OCI-LY1 (cell line): ENCODE data around the gene OLFML2B.

Experiments
- EZH2 ChIP-seq: fragments of 200-600 bp; sonication (generic), shearing (Covaris generic); IDR thresholded peaks from 2 replicates; pipeline ENCODE4 v1.8.0; 2017; ENCODE audit warnings: borderline replicate concordance, mixed run types, mild to moderate bottlenecking, antibody characterized with exemption, low read length, moderate library complexity, mixed read lengths
- TF ChIP-seq, protein P1 (sequence below): fragments of 200-600 bp; sonication (generic), shearing (Covaris generic); IDR thresholded peaks from 2 replicates; pipeline ENCODE4 v1.5.1; 2017; ENCODE audit warnings: mild to moderate bottlenecking, antibody characterized with exemption, low read length, moderate library complexity, mixed read lengths

DNA sequence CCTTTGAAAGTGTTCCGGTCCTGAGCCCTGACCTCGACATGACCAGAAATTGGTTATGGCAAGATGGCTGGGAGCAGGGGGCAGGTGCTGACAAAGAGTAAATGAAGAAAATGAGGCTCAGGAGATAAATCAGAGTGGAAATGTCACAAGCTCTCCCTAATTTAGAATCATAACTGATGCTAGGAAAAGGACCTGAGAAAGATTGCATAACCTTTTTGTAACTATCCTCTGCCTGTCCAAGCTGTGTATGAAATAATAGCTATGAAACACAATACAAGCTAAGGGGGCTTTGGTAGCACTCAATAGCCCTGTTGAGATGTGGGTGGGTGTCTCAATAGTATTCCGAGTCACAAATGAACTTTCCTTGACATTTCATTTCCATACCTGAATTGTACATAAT lies 32.9 kb upstream of the OLFML2B start:
- TF ChIP-seq EZH2, result no peak
- TF ChIP-seq, protein P1, sequence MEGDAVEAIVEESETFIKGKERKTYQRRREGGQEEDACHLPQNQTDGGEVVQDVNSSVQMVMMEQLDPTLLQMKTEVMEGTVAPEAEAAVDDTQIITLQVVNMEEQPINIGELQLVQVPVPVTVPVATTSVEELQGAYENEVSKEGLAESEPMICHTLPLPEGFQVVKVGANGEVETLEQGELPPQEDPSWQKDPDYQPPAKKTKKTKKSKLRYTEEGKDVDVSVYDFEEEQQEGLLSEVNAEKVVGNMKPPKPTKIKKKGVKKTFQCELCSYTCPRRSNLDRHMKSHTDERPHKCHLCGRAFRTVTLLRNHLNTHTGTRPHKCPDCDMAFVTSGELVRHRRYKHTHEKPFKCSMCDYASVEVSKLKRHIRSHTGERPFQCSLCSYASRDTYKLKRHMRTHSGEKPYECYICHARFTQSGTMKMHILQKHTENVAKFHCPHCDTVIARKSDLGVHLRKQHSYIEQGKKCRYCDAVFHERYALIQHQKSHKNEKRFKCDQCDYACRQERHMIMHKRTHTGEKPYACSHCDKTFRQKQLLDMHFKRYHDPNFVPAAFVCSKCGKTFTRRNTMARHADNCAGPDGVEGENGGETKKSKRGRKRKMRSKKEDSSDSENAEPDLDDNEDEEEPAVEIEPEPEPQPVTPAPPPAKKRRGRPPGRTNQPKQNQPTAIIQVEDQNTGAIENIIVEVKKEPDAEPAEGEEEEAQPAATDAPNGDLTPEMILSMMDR, result no peak
